Hematopoietic multipotent progenitor cell treated with erythropoietin and hydrocortisone succinate and interleukin-3 and kit ligand, for 8 days (in vitro differentiated cells): ENCODE data around the gene ELOB.

Source experiments
- DNase-seq: peaks from one replicate; pipeline ENCODE4 v3.0.0-alpha.2; 2015

Gene ELOB

GRCh38 chr16:2782583-2783351, 5.7 kb upstream of the ELOB start:
- no peak for DNase-seq

- DNase-seq = no peak
These were observed 3.2 kb upstream of the ELOB start for GRCh38 chr16:2779978-2780898.

GRCh38 chr16:2779151-2779920, 2.3 kb upstream of the ELOB start:
- no peak for DNase-seq

GRCh38 chr16:2778630-2778958, 1.5 kb upstream of the ELOB start:
- no peak for DNase-seq

GRCh38 chr16:2777903-2778629, 986 bp upstream of the ELOB start:
- peak; percentile 32 for DNase-seq

- no peak for DNase-seq
These were observed 460 bp downstream of the ELOB start for GRCh38 chr16:2776500-2777139.

GRCh38 chr16:2775765-2776499, 1.1 kb downstream of the ELOB start:
- no peak for DNase-seq

- no peak for DNase-seq
These were observed 1.9 kb downstream of the ELOB start for GRCh38 chr16:2775131-2775716.

GRCh38 chr16:2774161-2774891, 2.8 kb downstream of the ELOB start:
- DNase-seq = peak; percentile 71

- no peak for DNase-seq
These were observed 3.7 kb downstream of the ELOB start for GRCh38 chr16:2773188-2773968.

GRCh38 chr16:2771496-2772402, 5.3 kb downstream of the ELOB start:
- DNase-seq = no peak

- DNase-seq = peak; percentile 73
These were observed 6.8 kb downstream of the ELOB start for GRCh38 chr16:2770057-2770951.

GRCh38 chr16:2769675-2770056, 7.4 kb downstream of the ELOB start:
- DNase-seq = peak; percentile 60

- DNase-seq = no peak
These were observed 8.0 kb downstream of the ELOB start for GRCh38 chr16:2769100-2769529.

- DNase-seq = no peak
These were observed 8.5 kb downstream of the ELOB start for GRCh38 chr16:2768403-2769089.

GRCh38 chr16:2767891-2768290, 9.2 kb downstream of the ELOB start:
- no peak for DNase-seq
